HEK293 (cell line): ENCODE measurements around the gene NPM3.

Experiments
- BCL11A ChIP-seq: fragments of 450-650 bp; formaldehyde crosslinking; IDR thresholded peaks from 2 replicates; pipeline ENCODE4 v1.5.1; 2016; ENCODE audit warnings: low read depth, missing biosample characterization, missing genetic modification characterization
- INSM2 ChIP-seq: fragments of 450-650 bp; formaldehyde crosslinking; IDR thresholded peaks from 2 replicates; pipeline ENCODE4 v1.5.1; 2016; ENCODE audit warnings: missing biosample characterization, missing genetic modification characterization
- KLF10 ChIP-seq: fragments of 450-650 bp; IDR thresholded peaks from 2 replicates; pipeline ENCODE4 v1.5.1; 2018; ENCODE audit warnings: missing biosample characterization, mild to moderate bottlenecking, missing genetic modification characterization
- MEIS1 ChIP-seq: sonication (generic); formaldehyde crosslinking; IDR thresholded peaks from 2 replicates; pipeline ENCODE4 v1.8.1; 2022; ENCODE audit warnings: missing genetic modification reagents, mild to moderate bottlenecking, borderline replicate concordance
- OVOL3 ChIP-seq: fragments of 450-650 bp; formaldehyde crosslinking; IDR thresholded peaks from 2 replicates; pipeline ENCODE4 v1.5.1; 2016; ENCODE audit warnings: missing biosample characterization, missing genetic modification characterization
- SALL2 ChIP-seq: fragments of 450-650 bp; formaldehyde crosslinking; IDR thresholded peaks from 2 replicates; pipeline ENCODE4 v1.5.0; 2017; ENCODE audit warnings: missing biosample characterization, mild to moderate bottlenecking, missing genetic modification characterization, borderline replicate concordance
- SCRT1 ChIP-seq: fragments of 450-650 bp; formaldehyde crosslinking; IDR thresholded peaks from 2 replicates; pipeline ENCODE4 v1.5.1; 2016; ENCODE audit warnings: missing biosample characterization, missing genetic modification characterization, borderline replicate concordance
- ZBTB1 ChIP-seq: fragments of 450-650 bp; formaldehyde crosslinking; IDR thresholded peaks from 2 replicates; pipeline ENCODE4 v1.5.1; 2016; ENCODE audit warnings: missing biosample characterization, missing genetic modification characterization
- ZBTB10 ChIP-seq: fragments of 450-650 bp; formaldehyde crosslinking; IDR thresholded peaks from 2 replicates; pipeline ENCODE4 v1.5.1; 2016; ENCODE audit warnings: missing biosample characterization, missing genetic modification characterization
- ZBTB20 ChIP-seq: fragments of 450-650 bp; formaldehyde crosslinking; IDR thresholded peaks from 2 replicates; pipeline ENCODE4 v1.5.1; 2016; ENCODE audit warnings: missing biosample characterization, missing genetic modification characterization
- ZBTB21 ChIP-seq: fragments of 450-650 bp; formaldehyde crosslinking; IDR thresholded peaks from 2 replicates; pipeline ENCODE4 v1.5.1; 2017; ENCODE audit warnings: missing biosample characterization, missing genetic modification characterization
- ZBTB26 ChIP-seq: fragments of 450-650 bp; formaldehyde crosslinking; optimal IDR thresholded peaks from 2 replicates; pipeline ENCODE3; 2016; ENCODE audit warnings: missing biosample characterization, mild to moderate bottlenecking, missing genetic modification characterization
- ZFP41 ChIP-seq: fragments of 450-650 bp; formaldehyde crosslinking; IDR thresholded peaks from 2 replicates; pipeline ENCODE4 v1.5.1; 2016; ENCODE audit warnings: missing biosample characterization, missing genetic modification characterization, borderline replicate concordance
- ZNF114 ChIP-seq: fragments of 450-650 bp; formaldehyde crosslinking; IDR thresholded peaks from 2 replicates; pipeline ENCODE4 v1.5.0; 2017; ENCODE audit warnings: missing biosample characterization, missing genetic modification characterization
- ZNF132 ChIP-seq: fragments of 450-650 bp; formaldehyde crosslinking; IDR thresholded peaks from 2 replicates; pipeline ENCODE4 v1.5.1; 2017; ENCODE audit warnings: missing biosample characterization, missing genetic modification characterization, borderline replicate concordance
- ZNF133 ChIP-seq: fragments of 450-650 bp; formaldehyde crosslinking; IDR thresholded peaks from 2 replicates; pipeline ENCODE4 v1.5.1; 2016; ENCODE audit warnings: missing biosample characterization, missing genetic modification characterization
- ZNF148 ChIP-seq: fragments of 450-650 bp; formaldehyde crosslinking; IDR thresholded peaks from 2 replicates; pipeline ENCODE4 v1.5.0; 2017; ENCODE audit warnings: missing biosample characterization, missing genetic modification characterization, borderline replicate concordance
- ZNF18 ChIP-seq: fragments of 450-650 bp; formaldehyde crosslinking; IDR thresholded peaks from 2 replicates; pipeline ENCODE4 v1.5.1; 2016; ENCODE audit warnings: missing biosample characterization, missing genetic modification characterization
- ZNF2 ChIP-seq: fragments of 450-650 bp; formaldehyde crosslinking; IDR thresholded peaks from 2 replicates; pipeline ENCODE4 v1.5.1; 2016; ENCODE audit warnings: missing biosample characterization, missing genetic modification characterization
- ZNF211 ChIP-seq: fragments of 450-650 bp; formaldehyde crosslinking; IDR thresholded peaks from 2 replicates; pipeline ENCODE4 v1.5.1; 2016; ENCODE audit warnings: low read depth, missing biosample characterization, missing genetic modification characterization
- ZNF266 ChIP-seq: fragments of 450-650 bp; formaldehyde crosslinking; IDR thresholded peaks from 2 replicates; pipeline ENCODE4 v1.5.1; 2016; ENCODE audit warnings: missing biosample characterization, missing genetic modification characterization, low read depth
- ZNF416 ChIP-seq: fragments of 450-650 bp; formaldehyde crosslinking; IDR thresholded peaks from 2 replicates; pipeline ENCODE4 v1.5.1; 2016; ENCODE audit warnings: missing biosample characterization, missing genetic modification characterization
- ZNF473 ChIP-seq: fragments of 450-650 bp; formaldehyde crosslinking; IDR thresholded peaks from 2 replicates; pipeline ENCODE4 v1.5.1; 2017; ENCODE audit warnings: missing biosample characterization, missing genetic modification characterization
- ZNF555 ChIP-seq: fragments of 450-650 bp; formaldehyde crosslinking; conservative IDR thresholded peaks from 2 replicates; pipeline ENCODE4 v1.5.1; 2017; ENCODE audit warnings: missing biosample characterization, mild to moderate bottlenecking, missing genetic modification characterization, inconsistent platforms
- ZNF558 ChIP-seq: fragments of 450-650 bp; formaldehyde crosslinking; IDR thresholded peaks from 2 replicates; pipeline ENCODE4 v1.5.1; 2016; ENCODE audit warnings: missing biosample characterization, missing genetic modification characterization
- ZNF596 ChIP-seq: fragments of 450-650 bp; IDR thresholded peaks from 2 replicates; pipeline ENCODE4 v1.5.0; 2018; ENCODE audit warnings: missing biosample characterization, mild to moderate bottlenecking, missing genetic modification characterization, moderate library complexity
- ZNF658 ChIP-seq: fragments of 450-650 bp; formaldehyde crosslinking; IDR thresholded peaks from 2 replicates; pipeline ENCODE4; 2016; ENCODE audit warnings: missing biosample characterization, missing genetic modification characterization
- ZNF670 ChIP-seq: fragments of 450-650 bp; formaldehyde crosslinking; IDR thresholded peaks from 2 replicates; pipeline ENCODE4 v1.5.1; 2016; ENCODE audit warnings: missing biosample characterization, missing genetic modification characterization, low read depth
- ZNF707 ChIP-seq: fragments of 450-650 bp; formaldehyde crosslinking; IDR thresholded peaks from 2 replicates; pipeline ENCODE4 v1.5.1; 2016; ENCODE audit warnings: missing biosample characterization, missing genetic modification characterization
- ZNF747 ChIP-seq: fragments of 450-650 bp; formaldehyde crosslinking; IDR thresholded peaks from 2 replicates; pipeline ENCODE4 v1.5.1; 2016; ENCODE audit warnings: missing biosample characterization, missing genetic modification characterization
- ZNF76 ChIP-seq: fragments of 450-650 bp; formaldehyde crosslinking; IDR thresholded peaks from 2 replicates; pipeline ENCODE4; 2016; ENCODE audit warnings: low read depth, missing biosample characterization, missing genetic modification characterization, borderline replicate concordance

Gene NPM3

GRCh38 chr10:101817337-101818118 lies 34.3 kb upstream of the NPM3 start (continued):
- TF ChIP-seq INSM2 (tag by site-specific recombination) (peak; percentile 31; the same call in 1 of the 2 replicates), ZNF211 (tag by site-specific recombination) (no peak), ZNF596 (no peak; the same call in 1 of the 2 replicates), ZNF555 (tag by site-specific recombination) (no peak), SCRT1 (tag by site-specific recombination) (no peak), ZFP41 (tag by site-specific recombination) (no peak), ZNF114 (tag by site-specific recombination) (no peak), BCL11A (tag by site-specific recombination) (no peak), ZNF558 (tag by site-specific recombination) (no peak), ZNF2 (no peak), ZBTB1 (tag by site-specific recombination) (no peak), ZNF266 (tag by site-specific recombination) (no peak), ZNF670 (tag by site-specific recombination) (no peak), ZNF76 (tag by site-specific recombination) (no peak), ZNF18 (no peak), ZNF133 (tag by site-specific recombination) (no peak), MEIS1 (no peak), ZBTB21 (no peak), ZNF747 (tag by site-specific recombination) (no peak), ZNF132 (tag by site-specific recombination) (no peak), ZNF473 (no peak), OVOL3 (no peak), ZNF416 (tag by site-specific recombination) (no peak), KLF10 (tag by site-specific recombination) (no peak), ZNF707 (tag by site-specific recombination) (no peak), ZBTB20 (tag by site-specific recombination) (peak; percentile 52; the same call in 1 of the 2 replicates), ZNF658 (tag by site-specific recombination) (no peak), ZBTB10 (tag by site-specific recombination) (no peak), ZNF148 (tag by site-specific recombination) (no peak), SALL2 (tag by site-specific recombination) (no peak), ZBTB26 (tag by site-specific recombination) (no peak)
